ENCODE results near the gene EIF4G3. TPM values are rescaled to one million over a fixed set of nuclear protein-coding genes. Genes with fewer than 3 reads are reported as not detected.
"Not testable (repeated sequence)": the region's sequence is repeated elsewhere in the genome, so short reads cannot be mapped to it uniquely, and the experiment has no call there.

Gene EIF4G3
- polyA plus RNA-seq, 1 donor from 2014 or later = 13.1 TPM

GRCh38 chr1:21149430-21149854 lies 27.3 kb downstream of the EIF4G3 start:
- Mint-ChIP-seq H3K4me1 (peaks cover 2 to 9% (median 4%) of the 10 kb centered on the region in 3 donors), H3K9me3 (no peaks in the 10 kb centered on the region), H3K27ac (peak overlapping the region in 2 of 3 donors; percentile 41 to 56), H3K27me3 (no peaks in the 10 kb centered on the region), H3K4me3 (no peak overlapping the region), H3K36me3 (peaks cover 5% of the 10 kb centered on the region)

DNA sequence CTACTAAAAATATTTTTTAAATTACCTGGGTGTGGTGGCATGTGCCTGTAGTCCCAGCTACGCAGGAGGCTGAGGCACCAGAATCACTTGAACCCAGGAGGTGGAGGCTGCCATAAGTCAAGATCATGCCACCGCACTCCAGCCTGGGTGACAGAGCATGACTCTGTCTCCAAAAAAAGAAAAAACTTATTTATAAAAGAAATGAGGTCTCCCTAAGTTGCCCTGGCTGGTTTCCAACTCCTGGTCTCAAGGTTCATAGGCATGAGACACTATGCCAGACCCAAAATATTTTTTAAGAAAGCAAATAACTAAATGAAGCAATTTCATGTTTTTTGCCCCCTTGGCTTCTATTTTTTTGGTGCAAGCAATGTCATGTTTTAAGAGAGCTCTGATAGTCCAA lies 32.9 kb downstream of the EIF4G3 start:
- no peaks in the 10 kb centered on the region for H3K9me3 Mint-ChIP-seq
- no peak overlapping the region for H3K27ac Mint-ChIP-seq
- H3K4me3 Mint-ChIP-seq = no peak overlapping the region
- peaks cover 0 to 2% (median 0%) of the 10 kb centered on the region in 3 donors for H3K4me1 Mint-ChIP-seq
- H3K27me3 Mint-ChIP-seq = no peaks in the 10 kb centered on the region
- H3K36me3 Mint-ChIP-seq = peaks cover 4% of the 10 kb centered on the region

DNA sequence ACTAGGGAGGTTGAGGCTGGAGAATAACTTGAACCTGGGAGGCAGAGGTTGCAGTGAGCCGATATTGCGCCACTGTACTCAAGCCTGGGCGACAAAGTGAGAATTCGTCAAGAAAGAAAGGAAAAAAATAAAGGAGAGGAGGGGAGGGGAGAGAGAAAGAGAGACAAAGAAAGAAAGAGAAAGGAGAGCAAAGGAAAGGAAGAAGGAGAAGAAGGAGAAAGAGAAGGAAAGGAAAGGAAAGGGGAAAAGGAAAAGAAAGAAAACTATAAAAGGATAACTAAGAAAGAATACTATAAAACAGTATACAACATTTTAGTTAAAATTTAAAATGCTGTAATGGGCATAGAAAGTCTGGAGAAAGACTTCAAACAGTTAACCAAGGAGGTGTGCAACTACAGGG lies 33.6 kb downstream of the EIF4G3 start:
- Mint-ChIP-seq H3K36me3 (peaks cover 4% of the 10 kb centered on the region), H3K27ac (no peak overlapping the region), H3K27me3 (no peaks in the 10 kb centered on the region), H3K9me3 (no peaks in the 10 kb centered on the region), H3K4me1 (peaks cover 0 to 2% (median 1%) of the 10 kb centered on the region in 3 donors), H3K4me3 (peak overlapping the region in 1 of 4 donors; percentile 5)

DNA sequence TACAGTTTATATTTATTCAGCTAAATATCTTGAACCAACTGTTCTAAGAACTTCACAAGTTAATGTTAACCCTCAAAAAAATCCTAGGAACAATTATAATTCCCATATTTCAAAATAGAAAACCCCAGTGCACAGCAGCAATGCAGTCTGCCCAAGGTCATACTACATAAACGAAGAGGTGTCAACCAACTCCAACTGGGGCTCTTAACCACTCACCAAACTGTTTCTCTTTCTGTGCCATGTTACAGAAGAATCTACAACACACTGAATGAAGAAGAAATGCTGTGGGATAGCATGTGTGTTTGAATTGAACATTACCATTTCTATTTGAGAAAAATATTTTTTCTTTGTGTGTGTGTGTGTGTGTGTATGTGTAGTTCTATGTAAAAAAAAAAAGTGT lies 35.7 kb downstream of the EIF4G3 start:
- no peaks in the 10 kb centered on the region for H3K9me3 Mint-ChIP-seq
- H3K4me3 Mint-ChIP-seq = no peak overlapping the region
- no peak overlapping the region for H3K27ac Mint-ChIP-seq
- H3K4me1 Mint-ChIP-seq = peaks cover 3 to 5% (median 3%) of the 10 kb centered on the region in 3 donors
- peaks cover 4% of the 10 kb centered on the region for H3K36me3 Mint-ChIP-seq
- no peaks in the 10 kb centered on the region for H3K27me3 Mint-ChIP-seq

DNA sequence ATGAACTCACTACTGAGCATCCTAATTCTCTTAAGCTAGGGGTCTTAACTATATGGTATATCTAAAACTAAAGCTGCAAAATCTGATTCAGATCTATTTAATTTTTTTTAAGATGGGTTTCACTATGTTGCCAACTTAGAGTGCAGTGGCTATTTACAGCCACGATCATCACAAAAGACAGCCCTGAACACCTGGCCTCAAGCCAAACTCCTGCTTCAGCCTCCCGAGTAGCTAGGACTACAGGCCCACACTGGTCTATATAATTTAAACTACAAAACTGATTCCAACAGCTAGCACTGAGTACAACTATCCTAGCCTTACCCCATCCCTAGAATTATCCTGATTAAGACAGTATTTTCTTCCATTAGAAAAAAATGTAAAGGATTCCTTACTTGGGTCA lies 37.1 kb downstream of the EIF4G3 start:
- no peaks in the 10 kb centered on the region for H3K27me3 Mint-ChIP-seq
- H3K36me3 Mint-ChIP-seq = peaks cover 2% of the 10 kb centered on the region
- no peaks in the 10 kb centered on the region for H3K9me3 Mint-ChIP-seq
- H3K4me3 Mint-ChIP-seq = no peak overlapping the region
- peaks cover 3 to 5% (median 3%) of the 10 kb centered on the region in 3 donors for H3K4me1 Mint-ChIP-seq
- H3K27ac Mint-ChIP-seq = peak overlapping the region in 1 of 3 donors; percentile 14

DNA sequence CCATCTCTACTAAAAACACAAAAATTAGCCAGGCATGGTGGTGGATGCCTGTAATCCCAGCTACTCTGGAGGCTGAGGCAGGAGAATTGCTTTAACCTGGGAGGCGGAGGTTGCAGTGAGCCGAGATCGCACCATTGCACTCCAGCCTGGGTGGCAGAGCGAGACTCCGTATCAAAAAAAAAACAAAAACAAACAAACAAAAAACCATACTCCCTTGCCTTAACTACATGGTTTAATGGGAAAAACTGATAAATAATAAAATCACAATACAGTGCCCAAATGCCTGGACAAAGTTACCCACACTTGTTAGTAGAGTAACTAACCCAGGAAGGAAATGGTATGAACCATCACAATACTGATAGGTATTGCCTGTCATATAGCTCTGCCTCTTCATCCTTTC lies 40.4 kb downstream of the EIF4G3 start:
- not testable (repeated sequence) for H3K27me3 Mint-ChIP-seq, H3K4me3 Mint-ChIP-seq, H3K4me1 Mint-ChIP-seq, H3K9me3 Mint-ChIP-seq, H3K27ac Mint-ChIP-seq, H3K36me3 Mint-ChIP-seq

- no peaks in the 10 kb centered on the region for H3K9me3 Mint-ChIP-seq
- peak overlapping the region in 1 of 4 donors; percentile 27 for H3K4me3 Mint-ChIP-seq
- H3K27me3 Mint-ChIP-seq = no peaks in the 10 kb centered on the region
- no peak overlapping the region for H3K27ac Mint-ChIP-seq
- peaks cover 0 to 6% (median 0%) of the 10 kb centered on the region in 3 donors for H3K4me1 Mint-ChIP-seq
- peaks cover 17% of the 10 kb centered on the region for H3K36me3 Mint-ChIP-seq
Measured at GRCh38 chr1:21131200-21131599, 45.5 kb downstream of the EIF4G3 start.

GRCh38 chr1:21129407-21129806 lies 47.3 kb downstream of the EIF4G3 start:
- Mint-ChIP-seq H3K27me3 (no peaks in the 10 kb centered on the region), H3K9me3 (no peaks in the 10 kb centered on the region), H3K4me3 (no peak overlapping the region), H3K27ac (no peak overlapping the region), H3K36me3 (peaks cover 18% of the 10 kb centered on the region), H3K4me1 (peaks cover 0 to 5% (median 0%) of the 10 kb centered on the region in 3 donors)

DNA sequence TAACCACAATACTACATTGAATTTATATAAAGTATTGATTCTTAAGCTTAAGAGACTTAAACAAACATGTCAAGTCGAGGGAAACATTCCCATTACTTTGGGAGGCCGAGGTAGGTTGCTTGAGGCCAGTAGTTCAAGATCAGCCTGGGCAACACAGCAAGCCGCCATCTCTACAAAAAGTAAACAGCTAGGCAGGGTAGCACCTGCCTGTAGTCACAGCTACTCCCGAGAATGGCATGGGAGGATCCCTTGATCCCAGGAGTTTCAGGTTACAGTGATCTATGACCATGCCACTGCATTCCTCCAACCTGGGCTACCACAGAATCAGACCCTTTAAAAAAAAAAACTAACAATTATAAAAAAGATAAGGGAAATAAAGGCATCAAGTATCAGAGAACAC lies 50.4 kb downstream of the EIF4G3 start:
- H3K4me1 Mint-ChIP-seq = peaks cover 5 to 15% (median 10%) of the 10 kb centered on the region in 3 donors
- H3K4me3 Mint-ChIP-seq = no peak overlapping the region
- peaks cover 16% of the 10 kb centered on the region for H3K36me3 Mint-ChIP-seq
- no peak overlapping the region for H3K27ac Mint-ChIP-seq
- H3K27me3 Mint-ChIP-seq = no peaks in the 10 kb centered on the region
- no peaks in the 10 kb centered on the region for H3K9me3 Mint-ChIP-seq

DNA sequence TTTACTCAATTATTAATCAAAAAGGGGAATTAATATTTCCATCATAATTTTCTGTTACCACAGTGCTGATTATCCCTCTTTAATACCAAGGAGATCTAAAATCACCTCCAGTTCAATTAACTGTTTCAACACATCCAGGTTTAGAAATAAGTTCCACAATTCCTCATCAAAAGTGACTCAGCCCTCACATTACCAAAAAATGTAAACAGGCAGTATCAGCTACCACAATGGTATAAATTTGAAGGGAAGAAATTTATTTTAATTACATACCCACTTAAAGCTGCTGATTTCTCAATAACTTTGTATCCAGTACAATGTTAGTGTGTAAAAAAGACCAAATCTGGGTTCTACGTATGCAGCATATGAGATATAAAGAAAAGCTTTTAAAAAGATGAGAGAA lies 51.9 kb downstream of the EIF4G3 start:
- Mint-ChIP-seq H3K4me1 (peaks cover 5 to 15% (median 8%) of the 10 kb centered on the region in 3 donors), H3K36me3 (peaks cover 12% of the 10 kb centered on the region), H3K4me3 (no peak overlapping the region), H3K27ac (no peak overlapping the region), H3K9me3 (no peaks in the 10 kb centered on the region), H3K27me3 (no peaks in the 10 kb centered on the region)

DNA sequence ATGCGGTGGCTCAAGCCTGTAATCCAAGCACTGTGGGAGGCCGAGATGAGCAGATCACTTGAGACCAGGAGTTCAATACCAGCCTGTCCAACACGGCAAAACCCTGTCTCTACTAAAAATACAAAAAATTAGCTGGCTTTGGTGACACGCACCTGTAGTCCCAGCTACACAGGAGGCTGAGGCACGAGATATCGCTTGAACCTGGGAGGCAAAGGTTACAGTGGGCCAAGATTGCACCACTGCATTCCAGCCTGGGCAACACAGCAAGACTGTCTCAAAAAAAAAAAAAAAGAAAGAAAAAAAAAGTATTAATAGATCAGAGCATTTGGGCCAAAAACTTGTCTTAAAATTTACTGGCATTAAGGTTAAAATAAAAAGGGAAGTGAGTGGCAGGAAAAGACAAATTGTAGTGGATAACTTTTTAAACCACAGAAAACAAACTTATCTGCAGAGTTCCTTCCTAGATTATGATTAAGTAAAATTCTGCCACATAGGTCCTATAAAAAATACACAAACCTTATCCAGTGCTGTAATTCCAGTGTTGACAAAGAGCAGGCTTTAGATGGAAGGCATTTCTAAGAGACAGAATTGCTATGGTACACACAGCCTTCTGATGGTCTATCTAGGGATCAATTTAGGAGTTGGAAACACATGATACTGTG lies 53.3 kb downstream of the EIF4G3 start:
- Mint-ChIP-seq H3K36me3 (peaks cover 10% of the 10 kb centered on the region), H3K27me3 (no peaks in the 10 kb centered on the region), H3K9me3 (no peaks in the 10 kb centered on the region), H3K4me1 (peaks cover 5 to 15% (median 8%) of the 10 kb centered on the region in 3 donors), H3K4me3 (peak overlapping the region in 1 of 4 donors; percentile 61), H3K27ac (peak overlapping the region in 1 of 3 donors; percentile 69)

DNA sequence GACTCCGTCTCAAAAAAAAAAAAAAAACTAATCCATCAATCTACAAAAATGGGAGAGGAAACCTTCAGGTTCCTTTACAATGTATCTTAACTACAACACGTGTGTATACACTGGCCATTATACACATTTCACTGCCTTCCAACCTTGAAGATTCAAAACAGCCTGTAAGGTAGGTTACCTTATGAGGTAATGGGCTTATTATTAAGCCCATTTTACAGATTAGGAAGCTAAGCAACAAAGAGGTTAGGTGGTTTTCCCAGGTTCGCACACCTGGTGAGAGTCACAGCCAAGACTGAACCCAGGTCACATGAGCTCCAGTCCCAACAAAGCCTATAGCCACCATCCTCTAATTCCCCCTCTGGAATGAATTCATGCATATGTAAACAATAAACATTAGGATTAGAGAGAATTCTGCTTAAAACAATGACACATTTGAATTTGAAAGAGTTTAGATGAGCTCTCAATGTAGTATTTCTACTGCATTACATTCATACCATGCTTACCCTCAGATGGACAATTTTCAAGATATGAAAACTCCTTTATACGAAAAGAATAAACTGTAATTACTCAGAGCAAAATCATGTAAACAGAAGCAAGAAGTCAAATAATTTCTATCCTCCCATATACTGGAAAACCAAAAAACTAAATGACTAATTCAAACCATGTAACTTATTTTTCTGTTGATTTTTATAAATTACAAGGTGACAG lies 54.8 kb downstream of the EIF4G3 start:
- Mint-ChIP-seq H3K36me3 (peaks cover 7% of the 10 kb centered on the region), H3K9me3 (no peaks in the 10 kb centered on the region), H3K4me3 (no peak overlapping the region), H3K4me1 (peaks cover 8 to 21% (median 13%) of the 10 kb centered on the region in 3 donors), H3K27ac (no peak overlapping the region), H3K27me3 (no peaks in the 10 kb centered on the region)

DNA sequence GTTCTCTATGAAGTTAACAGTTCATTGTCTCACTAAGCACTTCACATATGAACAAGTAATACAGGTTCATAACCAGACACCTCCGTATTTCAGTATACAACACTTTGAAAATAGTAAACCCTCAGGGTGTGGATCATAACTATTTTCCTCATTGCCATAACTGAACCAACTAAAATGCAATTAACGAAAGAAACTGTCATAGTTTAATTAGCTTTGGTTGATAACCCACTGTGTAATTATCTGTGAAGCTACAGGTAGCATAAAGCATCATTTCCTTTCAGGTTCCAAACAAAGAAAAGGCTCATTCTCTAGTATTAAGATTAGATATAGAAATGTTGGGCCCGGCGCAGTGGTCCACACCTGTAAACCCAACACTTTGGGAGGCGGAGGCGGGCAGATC lies 58.5 kb downstream of the EIF4G3 start:
- Mint-ChIP-seq H3K4me3 (no peak overlapping the region), H3K9me3 (no peaks in the 10 kb centered on the region), H3K27ac (no peak overlapping the region)

DNA sequence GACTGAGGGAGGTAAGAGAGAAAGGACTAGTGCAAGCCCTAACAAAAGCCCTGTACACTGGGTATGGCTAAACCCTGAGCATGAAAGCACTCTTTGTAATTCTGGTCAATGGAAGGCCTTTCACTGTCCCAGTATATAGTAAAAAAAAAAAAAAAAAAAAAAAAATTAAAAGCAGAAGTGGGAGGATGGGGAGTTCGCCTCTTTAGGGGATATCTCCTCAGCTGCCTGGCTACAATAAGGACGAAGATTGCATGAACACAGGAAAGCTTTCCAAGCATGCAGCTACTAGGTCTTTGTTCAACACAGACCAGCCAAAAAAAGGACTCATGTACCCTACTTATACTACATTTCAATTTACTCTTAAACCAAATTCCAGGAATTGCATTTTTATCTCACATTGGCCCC lies 59.1 kb downstream of the EIF4G3 start:
- Mint-ChIP-seq H3K27ac (no peak overlapping the region), H3K27me3 (no peaks in the 10 kb centered on the region), H3K4me1 (peaks cover 4 to 15% (median 5%) of the 10 kb centered on the region in 3 donors), H3K9me3 (no peaks in the 10 kb centered on the region), H3K36me3 (peaks cover 6% of the 10 kb centered on the region), H3K4me3 (no peak overlapping the region)

More for the DNA sequence above, 58.5 kb downstream of the EIF4G3 start:
- H3K36me3 Mint-ChIP-seq = peaks cover 6% of the 10 kb centered on the region
- H3K4me1 Mint-ChIP-seq = peaks cover 4 to 21% (median 7%) of the 10 kb centered on the region in 3 donors
- no peaks in the 10 kb centered on the region for H3K27me3 Mint-ChIP-seq

DNA sequence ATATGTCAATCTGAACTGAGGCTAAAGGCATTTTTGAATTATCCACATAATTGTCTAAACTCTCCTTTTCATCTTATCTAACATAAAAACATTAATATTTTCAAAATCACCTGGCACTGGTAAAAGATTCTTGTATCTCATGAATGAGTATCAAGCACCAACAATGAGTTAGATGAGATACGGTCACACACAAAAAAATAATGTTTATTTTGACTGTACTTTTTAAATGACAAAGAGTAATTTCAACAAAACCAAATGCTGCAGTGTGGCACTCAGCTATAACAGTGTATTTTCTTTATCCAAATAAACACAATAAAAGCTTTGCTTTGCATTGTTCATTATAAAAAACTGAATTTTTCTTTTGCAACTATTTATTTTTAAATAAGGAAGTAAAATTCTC lies 59.5 kb downstream of the EIF4G3 start:
- Mint-ChIP-seq H3K4me1 (peaks cover 4 to 11% (median 5%) of the 10 kb centered on the region in 3 donors), H3K27me3 (no peaks in the 10 kb centered on the region), H3K4me3 (no peak overlapping the region), H3K27ac (no peak overlapping the region), H3K9me3 (no peaks in the 10 kb centered on the region), H3K36me3 (peaks cover 6% of the 10 kb centered on the region)
